ENCODE results near the gene EFCAB5. TPM values are rescaled to one million over a fixed set of nuclear protein-coding genes. Genes with fewer than 3 reads are reported as not detected.
"Not testable (repeated sequence)": the region's sequence is repeated elsewhere in the genome, so short reads cannot be mapped to it uniquely, and the experiment has no call there.

The EFCAB5 gene
- total RNA-seq, 1 experiment from 2014 or later: not detected

DNA sequence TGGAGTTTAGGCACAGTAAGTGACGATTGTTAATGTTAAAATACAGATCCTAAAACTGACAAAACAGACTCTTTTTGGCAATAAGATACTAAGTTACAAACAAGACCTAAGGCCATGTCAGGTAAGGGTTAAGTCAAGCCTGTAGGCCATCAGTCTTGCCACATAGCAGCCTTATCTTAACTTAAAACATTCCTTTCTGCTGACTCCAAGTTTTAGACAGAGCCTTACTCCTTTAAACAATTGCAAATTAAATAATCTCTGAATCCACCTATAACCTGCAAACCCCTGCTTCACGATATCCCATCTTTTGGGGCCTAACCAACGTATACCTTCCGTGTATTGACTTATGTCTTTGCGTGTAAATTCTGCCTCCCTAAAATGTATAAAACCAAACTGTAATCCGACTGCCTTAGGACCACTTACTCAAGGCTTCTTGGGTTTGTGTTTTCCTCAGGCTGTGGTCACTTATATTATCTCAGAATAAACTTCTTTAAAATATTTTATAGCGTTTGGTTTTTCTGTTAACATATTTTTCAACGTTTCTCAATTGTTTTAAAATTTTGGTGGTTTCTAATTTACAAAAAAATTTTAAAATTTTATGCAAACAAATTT, 64.4 kb downstream of the EFCAB5 start:
- peak; percentile 10 for DNase-seq (ENCODE audit: low read depth)

DNA sequence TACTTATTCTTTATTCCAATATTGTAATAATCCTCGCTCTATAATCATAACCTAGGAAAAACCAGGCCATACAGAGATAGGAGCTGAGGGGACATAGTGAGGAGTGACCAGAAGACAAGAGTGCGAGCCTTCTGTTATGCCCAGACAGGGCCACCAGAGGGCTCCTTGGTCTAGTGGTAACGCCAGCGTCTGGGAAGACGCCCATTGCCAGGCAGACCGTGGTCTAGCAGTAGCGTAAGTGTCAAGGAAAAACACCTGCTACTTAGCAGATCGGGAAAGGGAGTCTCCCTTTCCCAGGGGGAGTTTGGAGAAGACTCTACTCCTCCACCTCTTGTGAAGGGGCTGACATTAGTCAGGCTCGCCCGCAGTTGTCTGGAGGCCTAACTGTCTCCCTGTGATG, 70.5 kb downstream of the EFCAB5 start:
- not testable (repeated sequence) for DNase-seq (ENCODE audit: low read depth)

DNA sequence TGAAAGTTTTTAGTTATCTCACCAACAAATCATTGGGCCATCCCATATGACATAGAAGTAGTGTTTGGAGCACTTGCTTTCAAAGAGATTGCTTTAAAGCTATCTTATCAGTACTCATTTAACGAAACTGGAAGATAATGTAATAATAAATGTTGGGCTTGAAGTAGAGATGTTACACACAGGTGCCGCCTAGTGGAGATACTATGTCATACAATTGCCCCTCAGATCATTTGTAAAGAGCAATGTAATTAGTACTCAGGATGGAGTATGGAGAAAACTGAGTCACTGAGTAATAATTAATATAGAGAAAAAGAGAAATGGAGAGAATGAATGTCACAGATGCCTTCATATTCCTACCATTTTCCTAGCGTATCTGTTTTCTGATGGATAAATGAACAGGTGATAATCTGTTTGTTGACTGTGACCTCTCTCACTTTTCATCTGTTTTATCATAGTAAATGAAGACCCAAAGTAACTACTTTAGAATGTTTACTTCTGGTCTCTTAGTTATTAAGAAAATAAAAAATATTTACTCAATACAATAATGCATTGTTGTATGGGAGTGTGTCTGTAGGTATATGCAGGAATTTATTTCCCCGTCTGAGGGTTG, 80.4 kb downstream of the EFCAB5 start:
- DNase-seq (ENCODE audit: low read depth): peak; percentile 44

DNA sequence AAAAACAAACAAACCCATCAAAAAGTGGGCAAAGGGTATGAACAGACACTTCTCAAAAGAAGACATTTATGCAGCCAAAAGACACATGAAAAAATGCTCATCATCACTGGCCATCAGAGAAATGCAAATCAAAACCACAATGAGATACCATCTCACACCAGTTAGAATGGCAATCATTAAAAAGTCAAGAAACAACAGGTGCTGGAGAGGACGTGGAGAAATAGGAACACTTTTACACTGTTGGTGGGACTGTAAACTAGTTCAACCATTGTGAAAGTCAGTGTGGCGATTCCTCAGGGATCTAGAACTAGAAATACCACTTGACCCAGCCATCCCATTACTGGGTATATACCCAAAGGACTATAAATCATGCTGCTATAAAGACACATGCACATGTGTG, 83.9 kb downstream of the EFCAB5 start:
- not testable (repeated sequence) for DNase-seq (ENCODE audit: low read depth)

DNA sequence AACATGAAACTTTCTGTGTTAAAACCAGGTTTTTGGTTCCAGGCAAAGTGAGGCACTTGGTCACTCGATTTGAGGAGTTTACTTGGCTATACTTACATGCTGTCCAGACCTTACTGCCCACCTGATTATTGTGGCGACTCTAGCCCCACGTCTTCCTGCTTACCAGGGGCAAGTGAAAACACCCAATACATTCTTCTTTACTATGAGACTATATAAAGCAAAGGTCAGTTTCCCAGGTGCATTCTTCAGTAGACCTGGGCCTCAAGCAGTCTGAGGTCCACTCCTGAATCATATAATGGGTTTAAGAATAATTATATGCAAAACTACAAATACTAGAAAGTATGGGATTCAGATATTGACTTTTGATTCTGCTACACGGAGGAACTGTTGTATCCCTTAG, 86.2 kb downstream of the EFCAB5 start:
- no peak for DNase-seq (ENCODE audit: low read depth)

DNA sequence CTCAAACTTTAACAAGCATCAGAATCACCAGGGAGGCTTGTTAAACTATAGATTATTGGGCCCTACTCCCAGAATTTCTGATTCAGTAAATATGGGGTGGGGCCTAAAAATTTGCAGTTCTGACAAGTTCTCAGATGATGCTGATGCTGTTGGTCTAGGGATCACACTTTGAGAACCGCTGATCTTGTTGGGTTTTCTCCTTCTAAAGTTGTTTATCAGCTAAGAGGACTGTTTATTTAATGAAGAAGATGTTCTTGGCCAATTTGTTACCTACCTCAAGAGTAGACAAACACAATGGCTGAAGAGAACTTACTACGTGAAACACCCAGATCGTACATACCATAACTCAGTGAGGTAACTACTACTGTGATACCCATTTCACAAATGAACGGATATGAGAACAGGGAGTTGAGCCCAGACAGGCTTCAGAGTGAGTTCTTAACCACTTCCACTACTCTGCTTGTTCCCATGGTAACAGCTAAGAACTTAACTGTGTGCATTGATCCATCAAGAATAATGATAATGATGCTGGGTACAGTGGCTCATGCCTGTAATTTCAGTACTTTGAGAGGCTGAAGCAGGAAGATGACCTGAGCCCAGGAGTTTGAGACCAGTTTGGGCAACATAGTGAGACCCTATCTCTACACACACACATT, 89.9 kb downstream of the EFCAB5 start:
- DNase-seq (ENCODE audit: low read depth): no peak

DNA sequence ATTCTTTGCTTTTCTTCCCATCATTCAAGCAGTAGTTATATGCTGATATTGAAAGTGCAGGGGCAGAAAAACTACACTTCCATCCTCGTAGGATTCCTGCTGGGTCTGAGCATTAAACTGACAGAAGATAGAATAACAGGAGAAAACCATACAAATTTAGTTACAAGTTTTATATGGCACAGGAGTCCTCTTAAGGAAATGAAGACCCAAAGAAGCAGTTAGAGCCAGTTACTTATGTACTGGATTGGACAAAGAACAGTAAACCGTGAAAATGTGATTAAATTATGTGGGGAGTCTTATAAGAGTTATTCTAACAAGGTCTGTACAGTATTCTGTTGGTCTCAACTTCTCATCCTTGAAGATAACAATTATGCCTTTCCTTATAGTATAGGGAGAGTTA, 93.9 kb downstream of the EFCAB5 start:
- no peak for DNase-seq (ENCODE audit: low read depth)

DNA sequence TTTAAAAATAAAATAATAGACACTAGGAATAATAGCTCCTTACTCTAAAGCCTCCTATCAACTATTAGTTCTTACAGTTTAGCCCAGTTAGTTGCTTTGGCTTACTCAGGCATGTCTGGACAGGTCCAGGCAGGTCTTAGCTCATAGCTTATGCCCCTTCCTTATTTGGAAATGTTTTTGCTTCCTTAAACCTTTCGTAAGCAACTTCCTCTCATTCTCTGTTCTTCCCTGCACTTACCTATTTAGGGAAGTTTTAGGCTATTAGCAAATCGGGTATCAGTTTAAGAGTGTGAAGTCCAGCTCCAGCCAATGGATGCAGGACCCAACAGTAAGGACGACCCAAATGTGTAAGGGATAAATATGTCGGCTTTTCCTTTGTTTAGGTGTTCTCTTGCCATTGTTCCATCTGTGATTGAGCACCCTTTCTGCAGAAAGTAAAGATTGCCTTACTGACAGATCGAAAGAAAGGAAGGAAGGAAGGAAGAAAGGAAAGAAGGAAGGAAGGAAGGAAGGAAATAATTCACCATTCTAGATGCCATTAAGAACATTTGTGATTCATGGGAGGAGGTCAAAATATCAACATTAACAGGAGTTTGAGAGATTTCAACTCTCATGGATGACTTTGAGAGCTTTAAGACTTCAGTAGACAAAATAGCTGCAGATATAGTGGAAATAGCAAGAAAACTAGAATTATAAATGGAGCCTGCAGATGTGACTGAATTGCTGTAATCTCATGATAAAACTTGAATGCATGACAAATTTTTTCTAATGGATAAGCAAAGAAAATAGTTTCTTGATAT, 99.5 kb downstream of the EFCAB5 start:
- not testable (repeated sequence) for DNase-seq (ENCODE audit: low read depth)

DNA sequence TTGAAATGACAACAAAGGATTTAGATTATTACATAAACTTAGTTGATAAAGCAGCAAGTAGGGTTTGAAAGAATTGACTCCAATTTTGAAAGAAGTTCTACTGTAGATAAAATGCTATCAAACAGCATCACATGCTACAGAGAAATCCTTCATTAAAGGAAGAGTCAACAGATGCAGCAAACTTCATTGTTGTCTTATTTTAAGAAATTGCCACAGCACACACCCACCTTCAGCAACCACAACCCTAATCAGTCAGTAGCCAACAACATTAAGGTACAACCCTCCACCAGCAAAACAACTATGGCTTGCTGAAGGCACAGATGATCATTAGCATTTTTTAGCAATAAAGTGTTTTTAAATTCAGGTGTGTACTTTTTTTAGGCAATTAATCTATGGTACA, 100.1 kb downstream of the EFCAB5 start:
- no peak for DNase-seq (ENCODE audit: low read depth)

DNA sequence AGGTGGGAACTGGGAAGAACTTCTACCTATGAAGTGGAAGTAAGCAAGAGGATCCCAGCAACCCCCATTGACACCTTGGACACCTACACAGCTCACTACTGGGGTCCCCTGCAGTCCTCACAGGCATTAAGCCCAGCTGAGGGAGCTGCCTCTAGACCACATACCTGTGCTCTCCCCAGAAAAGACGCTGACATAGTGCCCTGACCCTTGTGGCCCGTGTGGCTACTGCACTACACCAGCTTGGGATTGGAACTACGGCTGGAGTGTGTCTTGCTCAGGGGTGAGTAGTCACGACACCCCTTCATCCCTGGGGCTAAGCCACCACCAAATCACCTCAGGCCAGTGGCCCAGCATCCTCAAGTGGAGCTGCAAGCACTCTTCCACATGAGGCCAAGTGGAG, 120.9 kb downstream of the EFCAB5 start:
- DNase-seq (ENCODE audit: low read depth): no peak

DNA sequence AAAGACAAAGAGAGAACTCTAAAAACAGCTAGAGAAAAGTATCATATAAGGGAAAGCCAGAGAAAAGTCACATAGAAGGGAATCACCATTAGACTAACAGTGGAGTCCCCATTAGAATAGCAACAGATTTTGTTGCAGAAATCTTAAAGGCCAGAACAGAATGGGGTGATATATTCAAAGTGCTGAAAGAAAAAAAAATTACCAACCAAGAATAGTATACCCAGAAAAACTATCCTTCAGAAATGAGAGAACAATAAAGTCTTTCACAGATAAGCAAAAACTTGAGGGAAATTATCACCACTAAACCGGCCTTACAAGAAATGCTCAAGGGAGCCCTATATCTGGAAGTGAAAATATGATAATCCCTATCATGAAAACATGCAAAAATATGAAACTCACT, 123.3 kb downstream of the EFCAB5 start:
- DNase-seq (ENCODE audit: low read depth): no peak

DNA sequence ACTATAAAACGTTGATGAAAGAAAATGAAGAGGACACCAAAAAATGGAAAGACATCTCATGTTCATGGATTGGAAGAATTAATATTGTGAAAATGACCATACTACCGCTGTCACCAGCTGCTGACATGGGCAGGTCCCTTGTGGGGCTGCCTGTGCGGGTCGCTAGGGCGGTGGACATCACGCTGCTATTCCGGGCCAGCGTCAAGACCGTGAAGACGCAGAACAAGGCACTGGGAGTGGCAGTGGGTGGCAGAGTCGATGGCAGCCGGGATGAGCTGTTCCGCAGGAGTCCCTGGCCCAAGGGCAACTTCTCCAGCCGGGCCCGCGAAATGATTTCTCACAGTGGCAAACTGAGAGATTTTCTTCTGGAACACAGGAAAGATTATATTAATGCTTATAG, 127.0 kb downstream of the EFCAB5 start:
- DNase-seq (ENCODE audit: low read depth): no peak

DNA sequence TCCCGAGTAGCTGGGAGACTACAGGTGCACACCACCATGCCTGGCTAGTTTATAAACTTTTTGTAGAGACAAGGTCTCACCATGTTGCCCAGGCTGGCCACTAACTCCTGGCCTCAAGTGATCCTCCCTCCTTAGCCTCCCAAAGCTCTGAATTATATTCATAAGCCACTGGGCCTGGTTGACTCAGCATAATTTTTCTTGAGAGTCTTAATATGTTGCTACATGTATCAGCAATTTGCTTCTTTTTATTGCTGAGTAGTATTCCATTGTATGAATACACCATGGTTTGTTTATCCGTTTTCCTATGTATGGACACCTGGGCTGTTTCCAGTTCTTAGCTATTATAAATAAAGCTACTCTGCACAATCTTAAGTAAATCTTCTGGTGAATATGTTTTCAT, 132.8 kb downstream of the EFCAB5 start:
- DNase-seq (ENCODE audit: low read depth): no peak

DNA sequence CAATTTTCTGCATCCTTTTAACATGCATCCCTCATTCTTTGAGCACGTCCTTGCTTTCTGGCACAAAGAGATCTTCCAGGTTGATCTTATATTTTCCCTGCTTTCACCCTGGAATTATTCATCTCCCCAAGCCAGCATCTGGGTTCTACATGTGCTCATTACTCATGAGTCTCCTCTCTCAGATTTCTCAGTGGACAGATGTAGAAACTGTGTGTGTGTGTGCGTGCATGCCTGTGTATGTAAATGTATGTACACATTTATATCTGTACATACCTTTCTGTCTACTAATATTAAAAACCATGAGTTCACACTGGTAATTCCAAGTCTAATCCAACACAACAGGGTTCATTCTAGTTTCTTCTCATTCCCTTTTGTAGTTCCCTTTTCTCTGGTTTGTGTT, 133.3 kb downstream of the EFCAB5 start:
- no peak for DNase-seq (ENCODE audit: low read depth)

DNA sequence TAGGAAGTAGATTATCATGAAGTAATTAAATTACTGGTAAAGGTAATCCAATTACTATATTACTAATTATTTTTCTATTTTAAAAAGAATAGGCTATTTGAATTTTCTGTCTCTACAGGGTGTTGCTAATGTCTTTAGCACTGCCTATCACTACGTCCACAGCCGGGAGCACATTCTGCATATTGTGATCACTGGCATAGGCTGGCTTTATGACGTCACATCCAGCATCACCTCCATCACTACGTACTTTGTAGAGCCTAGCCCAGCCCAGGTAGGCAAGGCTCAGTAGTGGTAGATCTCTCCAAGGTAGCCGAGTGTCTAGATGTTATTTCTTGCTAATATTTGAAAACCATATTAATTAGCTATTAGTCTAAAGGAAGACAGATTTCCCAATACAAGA, 141.3 kb downstream of the EFCAB5 start:
- DNase-seq (ENCODE audit: low read depth): no peak

DNA sequence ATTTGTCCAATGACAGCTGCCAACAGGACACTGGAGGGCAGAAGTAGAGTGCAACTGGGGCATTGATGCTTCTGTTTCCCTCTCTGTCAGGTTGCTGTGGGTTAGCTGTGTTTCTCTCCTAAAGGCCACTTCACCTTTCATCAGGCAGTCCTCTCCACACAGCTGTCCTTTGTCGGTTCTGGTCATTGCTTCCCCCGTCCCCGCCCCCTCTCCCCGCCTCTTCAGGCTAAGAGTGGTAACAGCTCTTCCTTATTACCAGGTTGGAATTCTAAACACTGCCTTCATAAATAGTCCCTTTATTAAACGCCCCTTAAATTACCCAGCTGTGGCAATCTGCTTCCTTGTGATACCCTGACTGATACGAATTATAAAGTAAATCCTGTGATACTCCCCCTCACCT, 143.4 kb downstream of the EFCAB5 start:
- no peak for DNase-seq (ENCODE audit: low read depth)

DNA sequence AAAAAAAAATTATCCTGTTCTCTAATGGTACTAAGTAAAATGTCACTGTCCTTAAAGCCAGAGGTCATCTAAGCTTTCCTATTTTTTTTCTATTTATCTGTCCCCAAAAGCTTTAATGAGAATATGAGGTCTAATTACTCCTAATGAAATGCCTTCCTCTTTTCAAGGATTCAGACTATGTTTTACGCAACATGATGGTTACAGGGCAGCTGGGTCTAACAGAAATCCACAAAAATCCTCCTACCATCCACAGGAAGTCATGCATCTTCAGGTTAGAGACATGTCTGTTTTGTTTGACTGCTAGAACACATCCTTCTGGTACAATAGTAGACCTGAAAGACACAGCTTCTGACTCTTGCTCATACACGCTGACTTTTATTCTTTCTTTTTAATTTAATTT, 145.5 kb downstream of the EFCAB5 start:
- DNase-seq (ENCODE audit: low read depth): no peak

DNA sequence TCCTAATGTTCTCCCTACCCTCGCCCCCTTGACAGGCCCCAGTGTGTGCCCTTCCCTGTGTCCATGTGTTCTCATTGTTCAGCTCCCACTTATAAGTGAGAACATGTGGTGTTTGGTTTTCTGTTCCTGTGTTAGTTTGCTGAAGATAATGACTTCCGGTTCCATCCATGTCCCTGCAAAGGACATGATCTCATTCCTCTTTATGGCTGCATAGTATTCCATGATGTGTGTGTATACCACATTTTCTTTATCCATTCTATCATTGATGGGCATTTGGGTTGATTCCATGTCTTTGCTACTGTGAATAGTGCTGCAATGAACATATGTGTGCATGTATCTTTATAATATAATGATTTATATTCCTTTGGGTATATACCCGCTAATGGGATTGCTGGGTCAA, 146.0 kb downstream of the EFCAB5 start:
- not testable (repeated sequence) for DNase-seq (ENCODE audit: low read depth)

DNA sequence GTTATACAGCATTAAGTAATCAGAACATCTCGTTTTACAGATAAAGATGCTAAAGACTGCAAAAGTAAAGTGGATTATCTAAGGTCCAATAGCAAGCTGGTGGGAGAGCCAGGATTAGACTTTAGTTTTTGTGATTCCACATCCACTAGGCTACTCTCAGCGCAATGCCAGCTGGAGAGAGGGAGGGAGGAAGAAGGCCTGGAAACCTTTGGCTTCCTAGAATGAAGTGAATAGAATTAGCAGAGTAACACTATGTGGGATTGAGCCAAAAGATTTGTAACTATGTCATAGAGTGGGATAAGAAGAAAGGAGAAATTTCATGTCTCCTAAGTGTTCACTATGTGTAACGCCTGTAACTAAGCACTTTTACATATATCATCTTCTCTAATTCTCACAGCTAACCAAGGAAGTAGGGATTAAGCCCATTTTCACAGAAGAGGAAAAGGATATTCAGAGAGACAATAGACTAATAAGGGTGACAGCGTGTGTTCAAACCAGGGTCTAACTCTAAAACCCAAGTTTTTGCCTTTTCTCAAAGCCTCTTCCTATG, 149.8 kb downstream of the EFCAB5 start:
- no peak for DNase-seq (ENCODE audit: low read depth)

DNA sequence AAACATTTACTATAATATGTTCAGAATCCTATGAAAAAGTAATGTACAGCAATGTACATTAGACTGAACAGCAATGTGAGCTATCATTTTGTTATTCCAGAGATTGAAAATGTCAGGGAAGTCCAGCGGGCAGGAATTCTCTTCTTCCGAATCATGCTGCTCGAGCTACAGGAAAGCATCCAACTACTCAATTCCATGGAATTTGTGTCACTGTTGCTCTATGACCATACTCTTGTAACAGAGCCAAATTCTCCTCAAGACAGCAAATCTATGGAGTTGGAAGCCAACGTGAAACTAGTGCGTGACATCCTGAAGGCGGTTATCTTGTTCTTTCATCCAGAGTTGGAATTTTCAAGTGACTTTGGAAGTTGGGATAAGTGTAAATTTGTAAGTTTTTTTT, 150.3 kb downstream of the EFCAB5 start:
- DNase-seq (ENCODE audit: low read depth): peak; percentile 83

DNA sequence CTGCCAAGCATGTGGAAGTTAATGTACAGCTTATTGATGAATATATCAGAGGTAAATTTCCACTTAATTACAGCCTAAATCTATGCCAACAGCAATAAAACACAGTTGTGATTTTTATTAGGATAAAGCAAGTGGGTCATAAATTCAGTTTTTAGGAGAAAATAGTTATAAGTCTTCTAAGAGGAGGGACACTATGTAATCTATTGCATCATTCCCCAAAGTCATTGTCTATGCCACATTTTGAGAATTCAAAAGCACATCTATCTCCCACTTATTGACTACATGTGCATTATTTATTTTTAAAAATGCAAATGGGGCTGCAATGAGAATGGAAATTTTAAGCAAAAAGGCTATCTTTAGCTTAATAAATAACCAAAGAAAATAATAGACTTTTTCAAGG, 151.5 kb downstream of the EFCAB5 start:
- no peak for DNase-seq (ENCODE audit: low read depth)

DNA sequence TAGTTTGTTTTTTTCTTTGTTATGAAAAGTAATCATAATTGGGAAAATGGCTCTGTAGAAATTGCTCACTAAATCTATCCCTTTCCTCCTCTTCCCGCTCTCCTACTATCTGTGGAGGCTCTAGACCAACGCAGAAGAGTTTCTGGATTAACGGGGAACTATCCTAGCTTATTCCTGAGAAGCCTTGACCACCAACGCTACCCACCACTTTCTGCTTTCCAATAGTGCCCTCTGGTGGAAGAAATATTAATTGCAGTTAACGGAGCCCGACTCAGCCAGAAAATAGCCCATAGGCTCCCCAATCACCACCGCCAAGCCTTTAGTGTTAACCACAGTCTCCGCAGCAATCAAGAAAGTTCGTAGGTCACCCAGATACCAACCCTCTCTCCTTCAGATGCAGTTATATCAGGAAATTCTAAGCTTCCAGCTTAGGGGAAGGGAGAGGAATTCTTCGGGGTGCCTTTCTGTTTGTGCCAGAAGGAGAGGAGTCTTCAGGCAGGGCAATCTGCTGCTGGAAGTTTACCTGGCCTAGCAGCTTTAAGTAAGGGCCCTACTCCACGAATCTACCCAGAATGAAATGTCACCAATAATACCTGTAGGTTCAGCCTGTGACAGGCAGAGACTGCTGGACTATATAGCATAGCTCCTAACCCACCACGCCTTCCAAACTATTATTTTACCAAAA, 152.2 kb downstream of the EFCAB5 start:
- peak; percentile 61 for DNase-seq (ENCODE audit: low read depth)

All from RPMI7951 (cell line).